ENCODE data around the gene AEBP1. TPM values are rescaled to one million over a fixed set of nuclear protein-coding genes. Genes with fewer than 3 reads are reported as not detected.
A peak's percentile ranks its signal among the peaks of the same experiment; 100 is the strongest.

AEBP1 gene
- total RNA-seq (ENCODE audit: unreplicated experiment), result 22.2 TPM
- long read RNA-seq, partial matches to known transcripts, result 1 of 1 reads
- long read RNA-seq, other reads (novel, unspliced or antisense), result 0 of 1 reads

GRCh38 chr7:44103923-44104859 is at the start of gene AEBP1:
Gene AEBP1, plus strand, starts transcription at chr7:44104345. Its CDS starts 321 bp downstream, at chr7:44104666.
- Mint-ChIP-seq H3K9me3 (ENCODE audit: unreplicated experiment) (no peaks in the 10 kb centered on the region), H3K36me3 (ENCODE audit: low read depth, unreplicated experiment) (peaks cover 4% of the 10 kb centered on the region), H3K4me1 (ENCODE audit: unreplicated experiment) (peaks cover 13% of the 10 kb centered on the region), H3K4me3 (ENCODE audit: unreplicated experiment) (peak within 1 kb of the TSS; percentile 81), H3K27ac (ENCODE audit: unreplicated experiment) (no peak within 1 kb of the TSS), H3K27me3 (ENCODE audit: unreplicated experiment) (peaks cover 16% of the 10 kb centered on the region)
- DNase-seq (ENCODE audit: low spot score), result peak; percentile 51
- no peak for TF ChIP-seq CTCF (IDR thresholded peaks at IDR 0.05; ENCODE audit: unreplicated experiment)

- DNase-seq (ENCODE audit: low spot score), result no peak
Measured at GRCh38 chr7:44056681-44057080, 47.5 kb upstream of the AEBP1 start.

GRCh38 chr7:44057181-44057848 is 46.8 kb upstream of the AEBP1 start:
- Mint-ChIP-seq H3K4me3 (ENCODE audit: unreplicated experiment) (no peak overlapping the region), H3K9me3 (ENCODE audit: unreplicated experiment) (no peaks in the 10 kb centered on the region), H3K36me3 (ENCODE audit: low read depth, unreplicated experiment) (peaks cover 25% of the 10 kb centered on the region), H3K27me3 (ENCODE audit: unreplicated experiment) (peaks cover 8% of the 10 kb centered on the region), H3K27ac (ENCODE audit: unreplicated experiment) (no peak overlapping the region), H3K4me1 (ENCODE audit: unreplicated experiment) (no peaks in the 10 kb centered on the region)
- no peak for TF ChIP-seq CTCF (IDR thresholded peaks at IDR 0.05; ENCODE audit: unreplicated experiment)
- DNase-seq (ENCODE audit: low spot score), result no peak

More at GRCh38 chr7:44056681-44057080, 47.5 kb upstream of the AEBP1 start:
- Mint-ChIP-seq H3K27me3 (ENCODE audit: unreplicated experiment) (peaks cover 8% of the 10 kb centered on the region), H3K9me3 (ENCODE audit: unreplicated experiment) (no peaks in the 10 kb centered on the region), H3K4me3 (ENCODE audit: unreplicated experiment) (no peak overlapping the region), H3K4me1 (ENCODE audit: unreplicated experiment) (peaks cover 4% of the 10 kb centered on the region), H3K36me3 (ENCODE audit: low read depth, unreplicated experiment) (peaks cover 25% of the 10 kb centered on the region), H3K27ac (ENCODE audit: unreplicated experiment) (no peak overlapping the region)
- TF ChIP-seq CTCF (IDR thresholded peaks at IDR 0.05; ENCODE audit: unreplicated experiment), result no peak

GRCh38 chr7:44057849-44058758 is 46.0 kb upstream of the AEBP1 start:
- peaks cover 5% of the 10 kb centered on the region for H3K27me3 Mint-ChIP-seq (ENCODE audit: unreplicated experiment)
- H3K4me1 Mint-ChIP-seq (ENCODE audit: unreplicated experiment), result no peaks in the 10 kb centered on the region
- no peak for TF ChIP-seq CTCF (IDR thresholded peaks at IDR 0.05; ENCODE audit: unreplicated experiment)
- H3K36me3 Mint-ChIP-seq (ENCODE audit: low read depth, unreplicated experiment), result peaks cover 25% of the 10 kb centered on the region
- H3K9me3 Mint-ChIP-seq (ENCODE audit: unreplicated experiment), result no peaks in the 10 kb centered on the region
- H3K27ac Mint-ChIP-seq (ENCODE audit: unreplicated experiment), result no peak overlapping the region
- no peak overlapping the region for H3K4me3 Mint-ChIP-seq (ENCODE audit: unreplicated experiment)
- no peak for DNase-seq (ENCODE audit: low spot score)
